Measurements from ENCODE around the gene PLA2G2F. TPM values are rescaled to one million over a fixed set of nuclear protein-coding genes. Genes with fewer than 3 reads are reported as not detected.

PLA2G2F gene
- total RNA-seq, 1 experiment from 2014 or later: not detected

DNA sequence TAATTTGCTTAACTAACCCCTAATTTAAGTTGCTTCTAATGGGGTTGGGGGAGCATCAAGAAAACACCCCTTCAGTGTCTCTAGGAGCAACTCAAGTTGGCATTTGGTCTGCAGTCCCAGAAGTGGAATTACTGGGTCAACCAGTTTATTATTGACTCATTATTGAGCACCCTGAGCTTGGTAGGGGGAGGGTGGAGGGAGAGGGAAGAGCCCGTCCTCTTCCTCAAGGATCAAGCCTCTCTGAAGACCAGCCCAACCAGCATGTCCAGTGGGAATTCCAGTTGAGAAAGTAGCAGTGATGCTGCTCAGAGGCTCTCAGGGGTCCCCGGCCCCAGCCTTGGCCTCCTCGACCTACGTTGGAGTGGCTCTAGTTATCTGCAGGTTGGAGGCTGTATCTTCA is 2.1 kb upstream of the PLA2G2F start:
- H3K27me3 ChIP-seq (ENCODE audit: control insufficient read depth, insufficient read depth, low read length): no peaks in the 10 kb centered on the region
- H3K36me3 ChIP-seq (ENCODE audit: control insufficient read depth, insufficient read depth, low read length): no peaks in the 10 kb centered on the region
- no peak overlapping the region for H3K4me3 ChIP-seq (ENCODE audit: low read depth in 2 of 2, low read length in 2 of 2)
- DNase-seq (ENCODE audit: low read depth, low spot score) (no peak), ATAC-seq (no peak)
- intact Hi-C loops (cut with micrococcal nuclease; ENCODE audit: unreplicated experiment): no loop called here
- H3K27ac ChIP-seq (ENCODE audit: low read length): no peak overlapping the region
- TF ChIP-seq, protein P1, sequence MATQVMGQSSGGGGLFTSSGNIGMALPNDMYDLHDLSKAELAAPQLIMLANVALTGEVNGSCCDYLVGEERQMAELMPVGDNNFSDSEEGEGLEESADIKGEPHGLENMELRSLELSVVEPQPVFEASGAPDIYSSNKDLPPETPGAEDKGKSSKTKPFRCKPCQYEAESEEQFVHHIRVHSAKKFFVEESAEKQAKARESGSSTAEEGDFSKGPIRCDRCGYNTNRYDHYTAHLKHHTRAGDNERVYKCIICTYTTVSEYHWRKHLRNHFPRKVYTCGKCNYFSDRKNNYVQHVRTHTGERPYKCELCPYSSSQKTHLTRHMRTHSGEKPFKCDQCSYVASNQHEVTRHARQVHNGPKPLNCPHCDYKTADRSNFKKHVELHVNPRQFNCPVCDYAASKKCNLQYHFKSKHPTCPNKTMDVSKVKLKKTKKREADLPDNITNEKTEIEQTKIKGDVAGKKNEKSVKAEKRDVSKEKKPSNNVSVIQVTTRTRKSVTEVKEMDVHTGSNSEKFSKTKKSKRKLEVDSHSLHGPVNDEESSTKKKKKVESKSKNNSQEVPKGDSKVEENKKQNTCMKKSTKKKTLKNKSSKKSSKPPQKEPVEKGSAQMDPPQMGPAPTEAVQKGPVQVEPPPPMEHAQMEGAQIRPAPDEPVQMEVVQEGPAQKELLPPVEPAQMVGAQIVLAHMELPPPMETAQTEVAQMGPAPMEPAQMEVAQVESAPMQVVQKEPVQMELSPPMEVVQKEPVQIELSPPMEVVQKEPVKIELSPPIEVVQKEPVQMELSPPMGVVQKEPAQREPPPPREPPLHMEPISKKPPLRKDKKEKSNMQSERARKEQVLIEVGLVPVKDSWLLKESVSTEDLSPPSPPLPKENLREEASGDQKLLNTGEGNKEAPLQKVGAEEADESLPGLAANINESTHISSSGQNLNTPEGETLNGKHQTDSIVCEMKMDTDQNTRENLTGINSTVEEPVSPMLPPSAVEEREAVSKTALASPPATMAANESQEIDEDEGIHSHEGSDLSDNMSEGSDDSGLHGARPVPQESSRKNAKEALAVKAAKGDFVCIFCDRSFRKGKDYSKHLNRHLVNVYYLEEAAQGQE (IDR thresholded peaks at IDR 0.05; ENCODE audit: insufficient read depth in 1 of 2, low read depth in 2 of 2, low read length in 1 of 2): no peak
- TF ChIP-seq POLR2AphosphoS5 (IDR thresholded peaks at IDR 0.05; ENCODE audit: low read depth, low read length) (no peak), SIN3A (IDR thresholded peaks at IDR 0.05; ENCODE audit: borderline replicate concordance, insufficient read depth, low read depth, low read length) (no peak), TCF7L2 (IDR thresholded peaks at IDR 0.05; ENCODE audit: low read depth, low read length) (no peak)
- TF ChIP-seq, protein P2, sequence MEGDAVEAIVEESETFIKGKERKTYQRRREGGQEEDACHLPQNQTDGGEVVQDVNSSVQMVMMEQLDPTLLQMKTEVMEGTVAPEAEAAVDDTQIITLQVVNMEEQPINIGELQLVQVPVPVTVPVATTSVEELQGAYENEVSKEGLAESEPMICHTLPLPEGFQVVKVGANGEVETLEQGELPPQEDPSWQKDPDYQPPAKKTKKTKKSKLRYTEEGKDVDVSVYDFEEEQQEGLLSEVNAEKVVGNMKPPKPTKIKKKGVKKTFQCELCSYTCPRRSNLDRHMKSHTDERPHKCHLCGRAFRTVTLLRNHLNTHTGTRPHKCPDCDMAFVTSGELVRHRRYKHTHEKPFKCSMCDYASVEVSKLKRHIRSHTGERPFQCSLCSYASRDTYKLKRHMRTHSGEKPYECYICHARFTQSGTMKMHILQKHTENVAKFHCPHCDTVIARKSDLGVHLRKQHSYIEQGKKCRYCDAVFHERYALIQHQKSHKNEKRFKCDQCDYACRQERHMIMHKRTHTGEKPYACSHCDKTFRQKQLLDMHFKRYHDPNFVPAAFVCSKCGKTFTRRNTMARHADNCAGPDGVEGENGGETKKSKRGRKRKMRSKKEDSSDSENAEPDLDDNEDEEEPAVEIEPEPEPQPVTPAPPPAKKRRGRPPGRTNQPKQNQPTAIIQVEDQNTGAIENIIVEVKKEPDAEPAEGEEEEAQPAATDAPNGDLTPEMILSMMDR (IDR thresholded peaks at IDR 0.05): no peak
- no TSS peak for BruUV-seq (replicated peaks)
- no peaks in the 10 kb centered on the region for H3K4me1 ChIP-seq (ENCODE audit: control insufficient read depth, insufficient read depth, low read length)
- in situ Hi-C loops (cut with HindIII; ENCODE audit: low pct_unique_long_range_greater_than_20kb, low sequenced_read_pairs): no loop called here
- CTCF ChIA-PET: no interaction called here
- POLR2A ChIA-PET: no interaction called here
- H3K9me3 ChIP-seq (ENCODE audit: control insufficient read depth, insufficient read depth, low read depth, low read length): no peaks in the 10 kb centered on the region

DNA sequence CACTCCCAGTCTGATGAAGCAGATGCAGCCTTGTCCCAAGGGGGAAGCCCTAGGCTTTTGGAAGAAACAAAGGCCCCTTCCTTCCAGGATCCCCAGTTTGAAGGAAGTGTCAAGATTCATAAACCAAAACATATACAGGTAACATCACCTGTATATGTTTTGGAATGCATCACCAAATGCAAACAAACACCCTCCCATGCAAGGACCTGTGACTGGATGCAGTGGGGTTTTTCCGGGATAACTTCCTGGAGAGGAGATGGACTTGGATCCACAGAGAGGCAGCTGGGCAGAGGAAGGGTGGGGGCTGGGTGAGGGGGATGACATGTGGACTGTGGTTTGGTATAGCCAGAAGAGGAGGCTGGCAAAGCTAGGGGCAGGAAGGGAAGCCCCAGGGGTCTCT is 1.5 kb upstream of the PLA2G2F start:
- ATAC-seq (no peak), DNase-seq (ENCODE audit: low read depth, low spot score) (no peak)
- no TSS peak for BruUV-seq (replicated peaks)
- no peak for TF ChIP-seq POLR2AphosphoS5 (IDR thresholded peaks at IDR 0.05; ENCODE audit: low read depth, low read length)
- TF ChIP-seq, protein P1 (IDR thresholded peaks at IDR 0.05; ENCODE audit: insufficient read depth in 1 of 2, low read depth in 2 of 2, low read length in 1 of 2): no peak
- no peak for TF ChIP-seq SIN3A (IDR thresholded peaks at IDR 0.05; ENCODE audit: borderline replicate concordance, insufficient read depth, low read depth, low read length)
- no peak for TF ChIP-seq TCF7L2 (IDR thresholded peaks at IDR 0.05; ENCODE audit: low read depth, low read length)
- TF ChIP-seq, protein P2 (IDR thresholded peaks at IDR 0.05): no peak
- Histone ChIP-seq H3K9me3 (ENCODE audit: control insufficient read depth, insufficient read depth, low read depth, low read length) (no peaks in the 10 kb centered on the region), H3K27ac (ENCODE audit: low read length) (no peak overlapping the region), H3K4me1 (ENCODE audit: control insufficient read depth, insufficient read depth, low read length) (no peaks in the 10 kb centered on the region), H3K4me3 (ENCODE audit: low read depth in 2 of 2, low read length in 2 of 2) (no peak overlapping the region), H3K27me3 (ENCODE audit: control insufficient read depth, insufficient read depth, low read length) (no peaks in the 10 kb centered on the region), H3K36me3 (ENCODE audit: control insufficient read depth, insufficient read depth, low read length) (no peaks in the 10 kb centered on the region)
- in situ Hi-C loops (cut with HindIII; ENCODE audit: low pct_unique_long_range_greater_than_20kb, low sequenced_read_pairs): no loop called here
- ChIA-PET POLR2A (no interaction called here), CTCF (no interaction called here)
- intact Hi-C loops (cut with micrococcal nuclease; ENCODE audit: unreplicated experiment): no loop called here
